Endothelial cell of umbilical vein (primary cell): Measurements from ENCODE around the gene SZT2. TPM values are rescaled to one million over a fixed set of nuclear protein-coding genes. Genes with fewer than 3 reads are reported as not detected.

ENCODE experiments used
- BruUV-seq: library from RNA; stranded (reverse); fragments of 400-500 nt; replicated peaks from 2 replicates; lab custom pipeline; 2021; lab: Mats Ljungman, UMichigan
- CTCF ChIA-PET: fragments of 300-600, 350-600 bp; sonication (Branson Sonifier 250); formaldehyde crosslinking; loops from one replicate; lab custom pipeline; 2021; ENCODE audit warnings: antibody characterized with exemption, inconsistent platforms; lab: Charles Lee
- POLR2A ChIA-PET: fragments of 300-600, 350-600 bp; sonication (Branson Sonifier 250); formaldehyde crosslinking; loops from one replicate; lab custom pipeline; 2021; ENCODE audit warnings: antibody characterized with exemption, inconsistent platforms; lab: Charles Lee
- DNase-seq: peaks from one replicate; pipeline ENCODE4 v3.0.0-alpha.2; 2011; ENCODE audit warnings: low read depth, low spot score
- FAIRE-seq: peaks from 2 replicates; lab custom pipeline; 2011; peaks lifted over from hg19 to GRCh38; lab: Jason Lieb, UNC
- H2AFZ ChIP-seq: 2 replicates; pipeline ENCODE4 v1.6.0; 2012; ENCODE audit warnings: low read depth, low read length, control low read depth, inconsistent platforms
- H3K27ac ChIP-seq: 2 replicates; pipeline ENCODE4 v1.5.1; 2011; ENCODE audit warnings: low read depth, mild to moderate bottlenecking, control low read depth, low read length, moderate library complexity; ENCODE audit not compliant: insufficient read depth
- H3K27me3 ChIP-seq, 2 experiments: 2 replicates each; pipeline versions ENCODE4 v1.6.0 to v1.6.1; 2011; ENCODE audit warnings: low read length in 2 of 2, mixed read lengths in 1 of 2; ENCODE audit not compliant: control insufficient read depth in 2 of 2, insufficient read depth in 2 of 2
- H3K36me3 ChIP-seq, 2 experiments: 2 replicates in 1 of 2; 3 replicates in 1 of 2; pipeline ENCODE4 v1.5.1; 2011; ENCODE audit warnings: low read length in 2 of 2, mild to moderate bottlenecking in 1 of 2, moderate library complexity in 1 of 2; ENCODE audit not compliant: control insufficient read depth in 2 of 2, insufficient read depth in 2 of 2; ENCODE audit errors: extremely low read depth in 1 of 2
- H3K4me1 ChIP-seq: 3 replicates; pipeline ENCODE4 v1.5.1; 2011; ENCODE audit warnings: mild to moderate bottlenecking, low read length; ENCODE audit not compliant: control insufficient read depth, insufficient read depth; ENCODE audit errors: extremely low read depth
- H3K4me2 ChIP-seq: 2 replicates; pipeline ENCODE4 v1.6.1; 2011; ENCODE audit warnings: low read length, control low read depth, mixed read lengths; ENCODE audit not compliant: insufficient read depth
- H3K4me3 ChIP-seq, 3 experiments: fragments of 200-600 bp in 1 of 3; sonication (generic), shearing (Covaris generic) in 1 of 3; replicated peaks in 1 of 3; 2 replicates each; pipeline ENCODE4 v1.5.1; 2011 to 2016; ENCODE audit warnings: control low read depth in 3 of 3, low read length in 3 of 3, mild to moderate bottlenecking in 2 of 3, inconsistent platforms in 1 of 3, low read depth in 1 of 3, moderate library complexity in 1 of 3; ENCODE audit not compliant: insufficient read depth in 1 of 3
- H3K79me2 ChIP-seq: 2 replicates; pipeline ENCODE4 v1.6.0; 2012; ENCODE audit warnings: low read length, inconsistent platforms; ENCODE audit not compliant: control insufficient read depth, insufficient read depth
- H3K9ac ChIP-seq: replicated peaks from 2 replicates; pipeline ENCODE3; 2011; ENCODE audit warnings: low read length, control low read depth; ENCODE audit not compliant: insufficient read depth; ENCODE audit errors: extremely low read depth
- H3K9me1 ChIP-seq: replicated peaks from 3 replicates; pipeline ENCODE4 v1.6.0; 2011; ENCODE audit warnings: mild to moderate bottlenecking, low read length; ENCODE audit not compliant: control insufficient read depth, insufficient read depth; ENCODE audit errors: extremely low read depth
- H3K9me3 ChIP-seq: replicated peaks from 2 replicates; pipeline ENCODE4 v1.5.1; 2012; ENCODE audit warnings: low read length, inconsistent platforms; ENCODE audit not compliant: control insufficient read depth, insufficient read depth
- H4K20me1 ChIP-seq: replicated peaks from 2 replicates; pipeline ENCODE3; 2011; ENCODE audit warnings: mild to moderate bottlenecking, low read length; ENCODE audit not compliant: control insufficient read depth, insufficient read depth; ENCODE audit errors: extremely low read depth
- EZH2 ChIP-seq: IDR thresholded peaks from 2 replicates; pipeline ENCODE4 v1.6.1; 2012; ENCODE audit warnings: borderline replicate concordance, low read depth, mild to moderate bottlenecking, moderate library complexity, low read length, inconsistent platforms; ENCODE audit not compliant: severe bottlenecking
- GATA2 ChIP-seq: IDR thresholded peaks from 2 replicates; pipeline ENCODE4 v1.7.0; 2011; ENCODE audit warnings: low read depth, mild to moderate bottlenecking, moderate library complexity, mixed read lengths, low read length; ENCODE audit not compliant: insufficient read length, insufficient read depth
- JUN ChIP-seq: IDR thresholded peaks from 2 replicates; pipeline ENCODE4 v1.6.1; 2011; ENCODE audit warnings: borderline replicate concordance, low read depth; ENCODE audit not compliant: insufficient read length, insufficient read depth
- POLR2A ChIP-seq: IDR thresholded peaks from 2 replicates; pipeline ENCODE4 v1.6.1; 2012; ENCODE audit warnings: low read depth, mild to moderate bottlenecking, control low read depth, low read length
- POLR2AphosphoS5 ChIP-seq: IDR thresholded peaks from 2 replicates; pipeline ENCODE4 v1.6.1; 2012; ENCODE audit warnings: low read depth, mild to moderate bottlenecking, control low read depth, low read length, moderate library complexity; ENCODE audit not compliant: insufficient read depth
- dilution Hi-C: fragments of 300-500 bp; cut with MboI; formaldehyde crosslinking; loops from one replicate; pipeline ENCODE4 v1.15.0; 2019; ENCODE audit warnings: low sequenced_read_pairs; ENCODE audit not compliant: extremely low pct_ligation_motif_present
- intact Hi-C: fragments of 100-400 bp; cut with micrococcal nuclease; formaldehyde crosslinking; loops from one replicate; pipeline ENCODE4 v1.10.0; 2022
- polyA plus RNA-seq, 4 experiments: library from polyadenylated mRNA; depleted of rRNA in 3 of 4; stranded (reverse) in 3 of 4; unstranded in 1 of 4; fragments of >200 nt; gene quantifications; 2 replicates each; pipeline versions ENCODE4 v1.2.1 to v1.2.3, GENCODE V29; 2011 to 2012; ENCODE audit warnings: missing spikeins in 1 of 4
- total RNA-seq: library from RNA; stranded (reverse); gene quantifications from 2 replicates; pipeline ENCODE4 v1.2.3, GENCODE V29; 2021
- TF ChIP-seq, protein P1 (sequence below), 2 donors: IDR thresholded peaks; 1 replicate in 1 of 2; 2 replicates in 1 of 2; pipeline ENCODE4 v1.5.1; 2011; ENCODE audit warnings: low read length in 2 of 2, mild to moderate bottlenecking in 2 of 2, moderate library complexity in 2 of 2, control low read depth in 1 of 2, inconsistent platforms in 1 of 2, low read depth in 1 of 2; ENCODE audit not compliant: insufficient read depth in 1 of 2; ENCODE audit errors: extremely low read depth in 1 of 2

SZT2 gene
- total and polyA plus RNA-seq, 2 donors (not counting 3 experiments of a cell fraction or from before 2014, with no cell fraction given), result 11.4 to 49.9 TPM

DNA sequence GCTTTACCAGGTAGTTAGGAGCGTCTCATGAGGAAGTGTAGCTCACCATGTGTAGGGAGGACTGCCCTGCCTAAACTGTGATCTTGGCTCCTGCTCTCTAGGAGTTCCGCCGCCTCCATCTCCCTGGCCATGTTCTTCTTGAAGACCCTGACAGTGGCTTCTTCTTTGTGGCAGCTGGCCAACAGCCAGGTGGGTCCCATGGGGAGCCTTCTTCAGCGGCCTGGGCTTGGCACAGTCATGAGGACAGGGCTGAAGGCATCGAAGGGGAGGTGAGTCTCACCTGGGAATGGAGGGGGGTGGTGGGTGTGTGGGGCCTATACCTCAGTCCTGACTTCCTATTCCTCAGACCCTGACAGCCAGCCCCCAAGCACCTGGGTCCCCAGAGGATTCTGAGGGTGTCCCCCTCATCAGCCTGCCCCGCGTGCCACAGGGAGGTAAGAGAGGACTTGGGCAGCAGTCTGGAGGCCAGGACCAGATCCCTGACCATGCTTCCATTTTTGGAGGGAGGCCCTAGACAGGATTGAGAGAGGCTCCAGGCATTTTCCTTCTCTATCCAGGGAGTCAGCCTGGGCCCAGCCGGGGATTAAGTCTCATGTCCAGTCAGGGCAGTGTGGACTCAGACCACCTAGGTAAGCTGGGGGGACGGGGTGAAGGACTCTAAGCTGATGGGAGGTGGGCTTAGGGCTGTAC, 42.6 kb downstream of the SZT2 start:
- H3K27ac ChIP-seq, result no peak overlapping the region
- no peaks in the 10 kb centered on the region for H3K79me2 ChIP-seq
- H3K4me2 ChIP-seq, result no peak overlapping the region
- no peaks in the 10 kb centered on the region for H3K4me1 ChIP-seq
- H3K4me3 ChIP-seq, result no peak overlapping the region
- no peaks in the 10 kb centered on the region for H4K20me1 ChIP-seq
- ChIA-PET POLR2A (no interaction called here), CTCF (no interaction called here)
- H3K27me3 ChIP-seq, result no peaks in the 10 kb centered on the region
- no peak for FAIRE-seq
- dilution Hi-C loops (no loop called here), intact Hi-C loops (no loop called here)
- peaks cover 5 to 61% of the 10 kb centered on the region in 2 experiments for H3K36me3 ChIP-seq
- no peaks in the 10 kb centered on the region for H3K9me3 ChIP-seq
- H3K9me1 ChIP-seq, result no peaks in the 10 kb centered on the region
- TF ChIP-seq JUN (no peak), GATA2 (no peak), EZH2 (no peak), POLR2A (no peak), POLR2AphosphoS5 (no peak)
- TF ChIP-seq, protein P1, sequence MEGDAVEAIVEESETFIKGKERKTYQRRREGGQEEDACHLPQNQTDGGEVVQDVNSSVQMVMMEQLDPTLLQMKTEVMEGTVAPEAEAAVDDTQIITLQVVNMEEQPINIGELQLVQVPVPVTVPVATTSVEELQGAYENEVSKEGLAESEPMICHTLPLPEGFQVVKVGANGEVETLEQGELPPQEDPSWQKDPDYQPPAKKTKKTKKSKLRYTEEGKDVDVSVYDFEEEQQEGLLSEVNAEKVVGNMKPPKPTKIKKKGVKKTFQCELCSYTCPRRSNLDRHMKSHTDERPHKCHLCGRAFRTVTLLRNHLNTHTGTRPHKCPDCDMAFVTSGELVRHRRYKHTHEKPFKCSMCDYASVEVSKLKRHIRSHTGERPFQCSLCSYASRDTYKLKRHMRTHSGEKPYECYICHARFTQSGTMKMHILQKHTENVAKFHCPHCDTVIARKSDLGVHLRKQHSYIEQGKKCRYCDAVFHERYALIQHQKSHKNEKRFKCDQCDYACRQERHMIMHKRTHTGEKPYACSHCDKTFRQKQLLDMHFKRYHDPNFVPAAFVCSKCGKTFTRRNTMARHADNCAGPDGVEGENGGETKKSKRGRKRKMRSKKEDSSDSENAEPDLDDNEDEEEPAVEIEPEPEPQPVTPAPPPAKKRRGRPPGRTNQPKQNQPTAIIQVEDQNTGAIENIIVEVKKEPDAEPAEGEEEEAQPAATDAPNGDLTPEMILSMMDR (IDR thresholded peaks at IDR 0.05; ENCODE audit: extremely low read depth in 1 of 2, insufficient read depth in 1 of 2, low read depth in 1 of 2, low read length in 2 of 2), result no peak
- H2AFZ ChIP-seq, result no peak overlapping the region
- BruUV-seq, result no TSS peak
- DNase-seq, result no peak
- no peak overlapping the region for H3K9ac ChIP-seq
